AG10803 (cell line): ENCODE results near the gene MEX3C.

Source experiments
- DNase-seq: peaks from one replicate; pipeline ENCODE4 v3.0.0; 2010; ENCODE audit warnings: low read depth
- H3K4me3 ChIP-seq: 2 replicates; pipeline ENCODE4 v1.5.1; 2011; ENCODE audit warnings: mild to moderate bottlenecking, low read length, control low read depth
- TF ChIP-seq, protein P1 (sequence below): conservative IDR thresholded peaks from 2 replicates; pipeline ENCODE4 v1.5.1; 2011; ENCODE audit warnings: mild to moderate bottlenecking, low read length, control low read depth, inconsistent platforms

The MEX3C gene

DNA sequence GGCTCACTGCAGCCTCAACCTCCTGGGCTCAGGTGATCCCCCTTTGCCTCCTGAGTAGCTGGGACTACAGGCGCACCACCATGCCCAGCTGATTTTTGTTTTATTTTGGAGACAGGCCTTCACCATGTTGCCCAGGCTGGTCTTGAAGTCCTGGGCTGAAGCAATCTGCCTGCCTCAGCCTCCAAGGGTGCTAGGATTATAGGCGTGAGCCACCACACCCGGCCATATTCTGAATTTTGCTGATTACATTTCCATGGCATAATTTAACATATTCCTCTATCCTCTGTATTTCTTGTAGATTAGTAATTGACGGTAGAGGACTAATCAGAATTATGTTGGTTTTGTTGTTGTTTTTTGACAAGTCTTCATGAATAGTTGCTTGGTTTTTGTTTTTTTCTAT is 50.6 kb downstream of the MEX3C start:
- DNase-seq: no peak
- TF ChIP-seq, protein P1, sequence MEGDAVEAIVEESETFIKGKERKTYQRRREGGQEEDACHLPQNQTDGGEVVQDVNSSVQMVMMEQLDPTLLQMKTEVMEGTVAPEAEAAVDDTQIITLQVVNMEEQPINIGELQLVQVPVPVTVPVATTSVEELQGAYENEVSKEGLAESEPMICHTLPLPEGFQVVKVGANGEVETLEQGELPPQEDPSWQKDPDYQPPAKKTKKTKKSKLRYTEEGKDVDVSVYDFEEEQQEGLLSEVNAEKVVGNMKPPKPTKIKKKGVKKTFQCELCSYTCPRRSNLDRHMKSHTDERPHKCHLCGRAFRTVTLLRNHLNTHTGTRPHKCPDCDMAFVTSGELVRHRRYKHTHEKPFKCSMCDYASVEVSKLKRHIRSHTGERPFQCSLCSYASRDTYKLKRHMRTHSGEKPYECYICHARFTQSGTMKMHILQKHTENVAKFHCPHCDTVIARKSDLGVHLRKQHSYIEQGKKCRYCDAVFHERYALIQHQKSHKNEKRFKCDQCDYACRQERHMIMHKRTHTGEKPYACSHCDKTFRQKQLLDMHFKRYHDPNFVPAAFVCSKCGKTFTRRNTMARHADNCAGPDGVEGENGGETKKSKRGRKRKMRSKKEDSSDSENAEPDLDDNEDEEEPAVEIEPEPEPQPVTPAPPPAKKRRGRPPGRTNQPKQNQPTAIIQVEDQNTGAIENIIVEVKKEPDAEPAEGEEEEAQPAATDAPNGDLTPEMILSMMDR: no peak
- no peak overlapping the region for H3K4me3 ChIP-seq

DNA sequence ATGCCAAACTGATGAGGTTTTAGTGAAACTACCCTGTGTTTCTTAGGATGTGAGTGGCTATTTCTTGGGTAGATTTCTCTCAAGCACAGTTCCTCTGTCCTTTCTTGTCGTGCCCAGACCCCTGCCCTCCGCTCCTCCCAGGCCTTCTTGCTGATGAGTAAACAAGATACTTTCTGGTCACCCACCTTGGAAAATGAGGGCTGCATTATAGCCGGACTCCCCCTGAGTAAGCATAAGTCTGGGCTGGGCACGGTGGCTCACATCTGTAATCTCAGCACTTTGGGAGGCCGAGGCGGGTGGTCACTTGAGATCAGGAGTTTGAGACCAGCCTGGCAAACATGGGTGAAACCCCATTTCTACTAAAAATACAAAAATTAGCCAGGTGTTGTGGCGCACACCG is 58.5 kb downstream of the MEX3C start:
- TF ChIP-seq, protein P1: no peak
- no peak overlapping the region for H3K4me3 ChIP-seq

DNA sequence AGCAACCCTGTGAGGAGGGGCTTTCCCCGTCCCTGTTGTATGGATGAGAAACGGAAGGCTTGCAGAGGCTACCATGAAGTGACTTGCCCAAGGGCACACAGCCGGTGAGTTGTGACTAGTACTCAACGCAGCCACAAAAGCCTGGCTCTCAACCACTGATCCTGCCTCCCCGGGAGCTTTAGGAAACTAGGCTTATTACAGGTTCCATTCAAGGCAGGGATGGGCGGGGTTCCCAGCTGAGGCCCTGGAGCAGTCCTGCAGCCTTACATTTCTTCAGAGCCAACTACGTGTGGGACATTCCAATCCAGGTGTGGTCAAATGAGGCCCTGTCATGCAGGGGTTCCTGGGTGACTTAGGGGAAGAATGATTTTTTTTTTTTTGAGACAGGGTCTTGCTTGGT is 59.6 kb downstream of the MEX3C start:
- DNase-seq: no peak
- no peak overlapping the region for H3K4me3 ChIP-seq
- TF ChIP-seq, protein P1: no peak

More for the DNA sequence above, 58.5 kb downstream of the MEX3C start:
- DNase-seq: no peak

DNA sequence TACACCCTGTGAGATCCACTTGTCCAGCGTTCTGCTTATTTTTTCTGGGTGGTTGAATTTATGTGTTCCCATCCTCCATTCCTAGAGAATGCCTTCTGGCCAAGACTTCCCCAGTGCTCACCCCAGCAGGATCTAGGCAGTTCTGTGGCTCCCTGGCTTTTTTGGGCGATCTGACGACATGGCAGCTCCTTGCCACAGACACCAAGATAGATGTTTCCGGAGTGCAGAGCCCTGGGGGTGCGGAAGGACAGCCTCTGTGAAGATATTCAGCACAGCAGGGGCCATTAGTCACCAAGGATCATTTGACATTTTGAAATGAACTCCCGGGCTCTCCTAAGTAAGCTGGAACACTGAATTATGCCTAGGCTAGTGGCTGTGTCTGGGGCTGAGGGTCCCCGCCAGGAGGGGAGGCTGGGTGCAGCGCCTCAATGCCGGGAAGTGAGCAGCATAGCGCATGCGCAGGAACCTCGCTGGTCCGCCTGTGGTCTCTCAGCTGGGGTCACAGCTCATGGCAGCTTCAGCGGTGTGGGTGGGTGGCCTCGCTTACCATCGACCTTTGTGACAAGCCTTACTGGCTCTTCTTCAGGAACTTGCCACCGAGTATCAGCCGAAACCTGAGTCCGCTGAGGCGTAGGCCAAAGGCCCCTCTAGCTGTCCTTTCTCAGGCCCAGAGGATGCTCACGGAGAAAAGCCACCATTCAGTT is 60.3 kb downstream of the MEX3C start:
- no peak for DNase-seq
- TF ChIP-seq, protein P1: no peak
- H3K4me3 ChIP-seq: no peak overlapping the region

DNA sequence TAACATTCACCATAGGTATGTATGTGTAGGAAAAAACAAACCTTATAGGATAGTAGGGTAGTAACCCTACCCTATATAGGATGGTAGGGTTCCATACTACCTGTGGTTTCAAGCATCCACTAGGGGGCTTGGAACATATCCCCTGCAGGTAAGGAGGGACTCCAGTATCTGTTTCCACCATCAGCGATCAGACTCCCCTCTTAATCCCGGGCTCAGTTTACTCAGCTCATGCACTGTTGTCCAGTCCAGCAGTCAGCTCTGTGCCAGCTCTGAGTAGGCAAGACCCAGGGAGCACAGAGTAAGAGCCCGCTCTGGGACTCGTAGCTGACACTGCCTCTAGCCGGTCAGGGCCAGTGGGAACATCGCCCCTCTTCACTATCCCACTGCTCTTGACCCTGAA is 61.7 kb downstream of the MEX3C start:
- H3K4me3 ChIP-seq: no peak overlapping the region
- TF ChIP-seq, protein P1: peak; percentile 26; the same call in 1 of the 2 replicates
- DNase-seq: no peak

DNA sequence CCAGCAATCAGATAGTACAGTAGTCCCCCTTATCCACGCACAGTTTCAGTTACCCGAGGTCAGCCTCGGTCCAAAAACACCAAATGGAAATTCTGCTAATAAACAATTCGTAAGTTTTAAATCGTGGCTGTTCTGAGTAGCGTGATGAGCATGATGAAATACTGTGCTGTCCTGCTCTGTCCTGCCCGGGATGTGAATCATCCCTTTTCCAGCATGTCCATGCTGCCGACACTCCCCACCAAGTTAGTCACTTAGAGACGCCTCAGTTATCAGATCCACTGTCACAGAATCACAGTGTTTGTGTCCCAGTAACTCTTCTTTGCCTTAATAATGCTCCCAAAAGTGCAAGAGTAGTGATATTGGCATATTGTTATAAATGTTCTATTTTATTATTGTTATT is 62.1 kb downstream of the MEX3C start:
- DNase-seq: peak; percentile 65
- H3K4me3 ChIP-seq: peak overlapping the region; percentile 17; the same call in 1 of the 2 replicates
- TF ChIP-seq, protein P1: no peak

DNA sequence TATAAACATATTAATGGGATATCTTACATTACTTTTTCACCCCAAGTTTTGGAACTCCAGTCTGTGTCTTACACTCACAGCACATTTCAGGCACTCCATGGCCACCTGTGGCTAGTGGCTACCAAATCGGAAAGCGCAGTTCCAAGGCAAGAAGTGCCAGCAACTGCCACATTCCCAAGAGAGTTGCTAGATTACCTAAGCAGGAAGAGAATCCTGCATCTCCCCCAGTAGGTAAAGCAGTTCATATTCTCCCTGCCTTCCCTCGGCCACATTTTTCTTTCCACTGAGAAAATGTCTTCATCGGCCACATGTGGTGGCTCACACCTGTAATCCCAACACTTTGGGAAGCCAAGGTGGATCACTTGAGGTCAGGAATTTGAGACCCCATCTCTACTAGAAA is 62.8 kb downstream of the MEX3C start:
- TF ChIP-seq, protein P1: no peak
- DNase-seq: no peak
- no peak overlapping the region for H3K4me3 ChIP-seq
